Parathyroid adenoma (tissue), 2 donors: ENCODE results near the gene GYPB.
"Not testable (repeated sequence)": the region's sequence is repeated elsewhere in the genome, so short reads cannot be mapped to it uniquely, and the experiment has no call there.

ENCODE experiments used
- H2AFZ ChIP-seq: fragments of 300-600 bp; sonication (generic); one replicate; pipeline ENCODE4 v1.7.0; 2017; ENCODE audit warnings: antibody characterized with exemption, mild to moderate bottlenecking
- H3K27ac ChIP-seq: fragments of 300-600 bp; sonication (generic); one replicate; pipeline ENCODE4 v1.7.0; 2017
- H3K27me3 ChIP-seq: fragments of 300-600 bp; sonication (generic); one replicate; pipeline ENCODE4 v1.7.0; 2017; ENCODE audit warnings: low read length; ENCODE audit not compliant: control insufficient read depth, insufficient read depth
- H3K36me3 ChIP-seq: fragments of 300-600 bp; sonication (generic); one replicate; pipeline ENCODE4 v1.7.0; 2017; ENCODE audit warnings: low read length; ENCODE audit not compliant: control insufficient read depth, insufficient read depth
- H3K4me1 ChIP-seq: fragments of 300-600 bp; sonication (generic); one replicate; pipeline ENCODE4 v1.7.0; 2017; ENCODE audit warnings: control low read depth
- H3K4me2 ChIP-seq: fragments of 300-600 bp; sonication (generic); one replicate; pipeline ENCODE4 v1.7.0; 2017; ENCODE audit warnings: low read length
- H3K4me3 ChIP-seq: fragments of 300-600 bp; sonication (generic); one replicate; pipeline ENCODE4 v1.7.0; 2017; ENCODE audit warnings: low read depth, low read length
- H3K79me2 ChIP-seq: fragments of 300-600 bp; sonication (generic); one replicate; pipeline ENCODE4 v1.7.0; 2017; ENCODE audit warnings: control low read depth
- H3K9ac ChIP-seq: fragments of 300-600 bp; sonication (generic); one replicate; pipeline ENCODE4 v1.7.0; 2017; ENCODE audit warnings: mild to moderate bottlenecking
- H3K9me3 ChIP-seq: fragments of 300-600 bp; sonication (generic); one replicate; pipeline ENCODE4 v1.7.0; 2017; ENCODE audit warnings: low read length; ENCODE audit not compliant: control insufficient read depth
- CTCF ChIP-seq: fragments of 300-600 bp; sonication (generic); IDR thresholded peaks from one replicate; pipeline ENCODE4 v1.7.0; 2017; ENCODE audit warnings: antibody characterized with exemption, mild to moderate bottlenecking
- donor health status: primary hyperparathyroidism.

GYPB gene

GRCh38 chr4:143991761-143992160 is 27.4 kb downstream of the GYPB start:
- not testable (repeated sequence) for H3K27me3 ChIP-seq, H3K36me3 ChIP-seq, H3K9me3 ChIP-seq, H3K4me2 ChIP-seq, H3K27ac ChIP-seq, H3K9ac ChIP-seq, H3K79me2 ChIP-seq, H2AFZ ChIP-seq, H3K4me3 ChIP-seq, H3K4me1 ChIP-seq

GRCh38 chr4:143990717-143991116 is 28.5 kb downstream of the GYPB start:
- H3K9ac ChIP-seq, H3K27me3 ChIP-seq, H3K4me3 ChIP-seq, H3K27ac ChIP-seq, H3K36me3 ChIP-seq, H2AFZ ChIP-seq, H3K4me2 ChIP-seq, H3K4me1 ChIP-seq, H3K79me2 ChIP-seq, H3K9me3 ChIP-seq: not testable (repeated sequence)

- no peak overlapping the region for H2AFZ ChIP-seq
- no peak overlapping the region for H3K27ac ChIP-seq
- no peak for TF ChIP-seq CTCF
- H3K79me2 ChIP-seq, result no peaks in the 10 kb centered on the region
- no peak overlapping the region for H3K4me3 ChIP-seq
- H3K4me2 ChIP-seq, result no peak overlapping the region
- no peaks in the 10 kb centered on the region for H3K36me3 ChIP-seq
- no peak overlapping the region for H3K9ac ChIP-seq
- no peaks in the 10 kb centered on the region for H3K4me1 ChIP-seq
- no peaks in the 10 kb centered on the region for H3K9me3 ChIP-seq
- no peaks in the 10 kb centered on the region for H3K27me3 ChIP-seq
These were observed 33.0 kb downstream of the GYPB start for GRCh38 chr4:143986180-143986579.

GRCh38 chr4:143980776-143981175 is 38.4 kb downstream of the GYPB start:
- not testable (repeated sequence) for H3K36me3 ChIP-seq, H3K27me3 ChIP-seq, H3K79me2 ChIP-seq, H3K4me2 ChIP-seq, H3K9me3 ChIP-seq, H2AFZ ChIP-seq, H3K4me1 ChIP-seq, H3K4me3 ChIP-seq, H3K27ac ChIP-seq, H3K9ac ChIP-seq

GRCh38 chr4:143975527-143975926 is 43.7 kb downstream of the GYPB start:
- not testable (repeated sequence) for H3K4me3 ChIP-seq, H3K79me2 ChIP-seq, H3K27me3 ChIP-seq, H3K27ac ChIP-seq, H3K4me2 ChIP-seq, H3K9me3 ChIP-seq, H2AFZ ChIP-seq, H3K9ac ChIP-seq, H3K36me3 ChIP-seq, H3K4me1 ChIP-seq

GRCh38 chr4:143974021-143974420 is 45.2 kb downstream of the GYPB start:
- H3K4me1 ChIP-seq, H3K9ac ChIP-seq, H3K27me3 ChIP-seq, H3K9me3 ChIP-seq, H3K79me2 ChIP-seq, H3K27ac ChIP-seq, H3K36me3 ChIP-seq, H2AFZ ChIP-seq, H3K4me2 ChIP-seq, H3K4me3 ChIP-seq: not testable (repeated sequence)

- no peak overlapping the region for H3K27ac ChIP-seq
- no peak overlapping the region for H2AFZ ChIP-seq
- H3K27me3 ChIP-seq, result no peaks in the 10 kb centered on the region
- H3K9ac ChIP-seq, result no peak overlapping the region
- H3K4me3 ChIP-seq, result no peak overlapping the region
- no peaks in the 10 kb centered on the region for H3K9me3 ChIP-seq
- no peaks in the 10 kb centered on the region for H3K36me3 ChIP-seq
- TF ChIP-seq CTCF, result no peak
- no peak overlapping the region for H3K4me2 ChIP-seq
- H3K4me1 ChIP-seq, result no peaks in the 10 kb centered on the region
- no peaks in the 10 kb centered on the region for H3K79me2 ChIP-seq
These were observed 58.1 kb downstream of the GYPB start for GRCh38 chr4:143961075-143961474.

- H3K4me1 ChIP-seq, H3K4me2 ChIP-seq, H3K79me2 ChIP-seq, H3K4me3 ChIP-seq, H2AFZ ChIP-seq, H3K9me3 ChIP-seq, H3K36me3 ChIP-seq, H3K27me3 ChIP-seq, H3K9ac ChIP-seq, H3K27ac ChIP-seq: not testable (repeated sequence)
These were observed 63.9 kb downstream of the GYPB start for GRCh38 chr4:143955306-143955705.

- H3K4me2 ChIP-seq, H3K9me3 ChIP-seq, H3K4me3 ChIP-seq, H3K4me1 ChIP-seq, H3K79me2 ChIP-seq, H3K9ac ChIP-seq, H3K27me3 ChIP-seq, H2AFZ ChIP-seq, H3K27ac ChIP-seq, H3K36me3 ChIP-seq: not testable (repeated sequence)
These were observed 67.7 kb downstream of the GYPB start for GRCh38 chr4:143951458-143951972.

- not testable (repeated sequence) for H3K79me2 ChIP-seq, H2AFZ ChIP-seq, H3K27me3 ChIP-seq, H3K27ac ChIP-seq, H3K9me3 ChIP-seq, H3K4me1 ChIP-seq, H3K36me3 ChIP-seq, H3K4me2 ChIP-seq, H3K4me3 ChIP-seq, H3K9ac ChIP-seq
These were observed 68.2 kb downstream of the GYPB start for GRCh38 chr4:143950967-143951366.
